ENCODE measurements around the gene FGGY. TPM values are rescaled to one million over a fixed set of nuclear protein-coding genes. Genes with fewer than 3 reads are reported as not detected.

Gene FGGY
- total RNA-seq, 1 experiment from 2014 or later = 17.8 TPM

DNA sequence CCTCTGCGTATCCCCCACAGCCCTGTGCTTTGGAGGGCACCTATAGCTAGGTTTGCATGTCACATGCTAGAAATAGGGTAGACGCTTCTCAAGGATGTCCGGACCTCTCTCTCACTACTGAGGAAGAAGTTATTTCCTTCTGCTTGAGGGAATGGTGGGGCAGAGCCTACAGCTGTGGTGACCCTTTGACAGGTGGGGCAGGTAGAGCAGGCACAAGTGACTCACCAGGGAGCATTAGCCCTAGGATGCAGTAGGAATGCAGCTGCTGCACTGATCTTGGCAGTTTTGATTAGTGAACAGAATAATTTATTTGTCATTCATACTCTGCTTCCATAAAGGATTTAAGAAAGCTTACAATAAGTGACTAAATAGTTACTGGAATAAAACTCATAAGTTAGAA is 388.2 kb downstream of the FGGY start:
- no TSS peak for BruUV-seq (replicated peaks)
- no peak for DNase-seq
- CTCF ChIA-PET = no interaction called here

DNA sequence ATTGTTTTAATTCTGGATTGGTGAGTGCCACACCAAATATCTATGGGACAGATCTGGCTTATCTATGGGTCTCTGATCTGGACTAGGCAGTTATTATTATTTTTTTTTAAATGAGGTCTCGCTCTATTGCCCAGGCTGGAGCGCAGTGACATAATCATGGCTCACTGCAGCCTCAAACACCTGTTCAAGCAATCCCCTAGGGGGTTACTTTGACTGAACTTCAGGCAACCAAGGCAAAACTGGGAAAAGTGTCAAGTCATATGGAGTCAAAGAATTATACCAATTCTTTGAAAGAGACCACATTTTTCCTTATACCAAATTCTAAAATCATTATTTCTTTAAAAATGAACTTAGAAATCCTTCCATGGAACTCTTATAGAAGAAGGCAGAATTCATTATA is 388.8 kb downstream of the FGGY start:
- no peak for DNase-seq
- intact Hi-C loops (cut with micrococcal nuclease; ENCODE audit: unreplicated experiment) = no loop called here
- no peaks in the 10 kb centered on the region for H3F3A ChIP-seq (ENCODE audit: insufficient read depth, low read depth)
- ChIA-PET POLR2A (ENCODE audit: unreplicated experiment) (no interaction called here), CTCF (no interaction called here)
- H3K4me1 ChIP-seq (replicated peaks; ENCODE audit: insufficient read depth) = no peaks in the 10 kb centered on the region
- H3K79me2 ChIP-seq (ENCODE audit: low read depth) = no peaks in the 10 kb centered on the region
- no peaks in the 10 kb centered on the region for H3K9me3 ChIP-seq (ENCODE audit: insufficient read depth, low read depth)
- no peak overlapping the region for H3K4me2 ChIP-seq
- no TSS peak for BruUV-seq (replicated peaks)
- no peaks in the 10 kb centered on the region for H3K36me3 ChIP-seq (ENCODE audit: low read depth)
- no peak overlapping the region for H3K4me3 ChIP-seq
- no peak for TF ChIP-seq EZH2 (IDR thresholded peaks at IDR 0.05; ENCODE audit: low read depth)
- TF ChIP-seq, protein P1, sequence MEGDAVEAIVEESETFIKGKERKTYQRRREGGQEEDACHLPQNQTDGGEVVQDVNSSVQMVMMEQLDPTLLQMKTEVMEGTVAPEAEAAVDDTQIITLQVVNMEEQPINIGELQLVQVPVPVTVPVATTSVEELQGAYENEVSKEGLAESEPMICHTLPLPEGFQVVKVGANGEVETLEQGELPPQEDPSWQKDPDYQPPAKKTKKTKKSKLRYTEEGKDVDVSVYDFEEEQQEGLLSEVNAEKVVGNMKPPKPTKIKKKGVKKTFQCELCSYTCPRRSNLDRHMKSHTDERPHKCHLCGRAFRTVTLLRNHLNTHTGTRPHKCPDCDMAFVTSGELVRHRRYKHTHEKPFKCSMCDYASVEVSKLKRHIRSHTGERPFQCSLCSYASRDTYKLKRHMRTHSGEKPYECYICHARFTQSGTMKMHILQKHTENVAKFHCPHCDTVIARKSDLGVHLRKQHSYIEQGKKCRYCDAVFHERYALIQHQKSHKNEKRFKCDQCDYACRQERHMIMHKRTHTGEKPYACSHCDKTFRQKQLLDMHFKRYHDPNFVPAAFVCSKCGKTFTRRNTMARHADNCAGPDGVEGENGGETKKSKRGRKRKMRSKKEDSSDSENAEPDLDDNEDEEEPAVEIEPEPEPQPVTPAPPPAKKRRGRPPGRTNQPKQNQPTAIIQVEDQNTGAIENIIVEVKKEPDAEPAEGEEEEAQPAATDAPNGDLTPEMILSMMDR (conservative IDR thresholded peaks at IDR 0.05) = no peak
- no peak overlapping the region for H3K27ac ChIP-seq
- no peaks in the 10 kb centered on the region for H3K9me2 ChIP-seq (ENCODE audit: insufficient read depth)
- no peaks in the 10 kb centered on the region for H3K27me3 ChIP-seq (ENCODE audit: insufficient read depth, low read depth)
- H2AFZ ChIP-seq = no peak overlapping the region
- H4K20me1 ChIP-seq (ENCODE audit: insufficient read depth) = no peaks in the 10 kb centered on the region

More for the DNA sequence above, 388.2 kb downstream of the FGGY start:
- Histone ChIP-seq H2AFZ (no peak overlapping the region), H4K20me1 (ENCODE audit: insufficient read depth) (no peaks in the 10 kb centered on the region), H3K9me3 (ENCODE audit: insufficient read depth, low read depth) (no peaks in the 10 kb centered on the region), H3K4me2 (no peak overlapping the region), H3F3A (ENCODE audit: insufficient read depth, low read depth) (no peaks in the 10 kb centered on the region), H3K36me3 (ENCODE audit: low read depth) (no peaks in the 10 kb centered on the region), H3K9me2 (ENCODE audit: insufficient read depth) (no peaks in the 10 kb centered on the region), H3K27ac (no peak overlapping the region), H3K4me3 (no peak overlapping the region), H3K27me3 (ENCODE audit: insufficient read depth, low read depth) (no peaks in the 10 kb centered on the region), H3K4me1 (replicated peaks; ENCODE audit: insufficient read depth) (no peaks in the 10 kb centered on the region), H3K79me2 (ENCODE audit: low read depth) (no peaks in the 10 kb centered on the region)
- no peak for TF ChIP-seq EZH2 (IDR thresholded peaks at IDR 0.05; ENCODE audit: low read depth)
- TF ChIP-seq, protein P1 (conservative IDR thresholded peaks at IDR 0.05) = no peak
- POLR2A ChIA-PET (ENCODE audit: unreplicated experiment) = no interaction called here
- intact Hi-C loops (cut with micrococcal nuclease; ENCODE audit: unreplicated experiment) = no loop called here

DNA sequence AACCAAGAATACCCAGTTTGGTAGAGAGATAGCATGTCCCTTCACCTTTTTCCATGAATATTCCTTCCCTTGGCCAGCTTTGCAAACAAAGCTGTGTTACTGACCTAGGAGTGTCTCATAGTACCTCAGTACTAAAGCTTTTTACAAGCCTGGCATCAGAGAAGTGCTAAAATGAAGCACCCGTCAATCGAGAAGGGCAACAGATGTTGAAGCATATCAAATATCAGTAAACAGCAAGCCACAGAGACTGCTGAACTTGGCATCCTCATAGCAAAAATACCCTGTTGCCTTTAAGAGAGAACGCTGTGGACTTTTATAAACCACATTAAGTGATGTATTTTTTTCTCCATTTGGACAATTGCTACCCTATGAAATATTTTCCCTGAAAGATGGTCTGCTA is 389.3 kb downstream of the FGGY start:
- no peak overlapping the region for H3K4me3 ChIP-seq
- POLR2A ChIA-PET (ENCODE audit: unreplicated experiment) = no interaction called here
- no peak overlapping the region for H3K27ac ChIP-seq
- intact Hi-C loops (cut with micrococcal nuclease; ENCODE audit: unreplicated experiment) = no loop called here
- H3K9me2 ChIP-seq (ENCODE audit: insufficient read depth) = no peaks in the 10 kb centered on the region
- TF ChIP-seq, protein P1 (conservative IDR thresholded peaks at IDR 0.05) = no peak
- no peak for TF ChIP-seq EZH2 (IDR thresholded peaks at IDR 0.05; ENCODE audit: low read depth)
- no peaks in the 10 kb centered on the region for H3K36me3 ChIP-seq (ENCODE audit: low read depth)
- H4K20me1 ChIP-seq (ENCODE audit: insufficient read depth) = no peaks in the 10 kb centered on the region
- H3K79me2 ChIP-seq (ENCODE audit: low read depth) = no peaks in the 10 kb centered on the region
- no peaks in the 10 kb centered on the region for H3F3A ChIP-seq (ENCODE audit: insufficient read depth, low read depth)
- CTCF ChIA-PET = no interaction called here
- BruUV-seq (replicated peaks) = no TSS peak
- H3K9me3 ChIP-seq (ENCODE audit: insufficient read depth, low read depth) = no peaks in the 10 kb centered on the region
- H3K27me3 ChIP-seq (ENCODE audit: insufficient read depth, low read depth) = no peaks in the 10 kb centered on the region
- no peak overlapping the region for H2AFZ ChIP-seq
- H3K4me1 ChIP-seq (replicated peaks; ENCODE audit: insufficient read depth) = no peaks in the 10 kb centered on the region
- DNase-seq = no peak
- H3K4me2 ChIP-seq = no peak overlapping the region
